GM03348 (cell line): ENCODE results near the gene TERB2.
"Not testable (repeated sequence)": the region's sequence is repeated elsewhere in the genome, so short reads cannot be mapped to it uniquely, and the experiment has no call there.

Source experiments
- DNase-seq: peaks from one replicate; pipeline ENCODE4 v3.0.0; 2012; ENCODE audit warnings: low spot score

The TERB2 gene

GRCh38 chr15:45003731-45004410 is 47.4 kb downstream of the TERB2 start:
- not testable (repeated sequence) for DNase-seq

GRCh38 chr15:45004590-45005175 is 48.2 kb downstream of the TERB2 start:
- DNase-seq, result not testable (repeated sequence)

- DNase-seq, result no peak
Measured at GRCh38 chr15:45009046-45009445, 52.6 kb downstream of the TERB2 start.

GRCh38 chr15:45015114-45015513 is 58.6 kb downstream of the TERB2 start:
- not testable (repeated sequence) for DNase-seq

GRCh38 chr15:45020222-45020900 is 63.9 kb downstream of the TERB2 start:
- DNase-seq, result not testable (repeated sequence)

- DNase-seq, result not testable (repeated sequence)
Measured at GRCh38 chr15:45020901-45021259, 64.4 kb downstream of the TERB2 start.

GRCh38 chr15:45021348-45021747 is 64.9 kb downstream of the TERB2 start:
- no peak for DNase-seq

- DNase-seq, result peak; percentile 99
Measured at GRCh38 chr15:45022871-45023658, 66.6 kb downstream of the TERB2 start, which contains the start of gene SORD. SORD (plus strand) TSS chr15:45023195; CDS start chr15:45023284, 89 bp downstream.

GRCh38 chr15:45023659-45024225 is 67.3 kb downstream of the TERB2 start:
- peak; percentile 16 for DNase-seq

GRCh38 chr15:45024649-45025048 is 68.2 kb downstream of the TERB2 start:
- not testable (repeated sequence) for DNase-seq

GRCh38 chr15:45025627-45026026 is 69.1 kb downstream of the TERB2 start:
- not testable (repeated sequence) for DNase-seq

GRCh38 chr15:45026651-45027190 is 70.2 kb downstream of the TERB2 start:
- no peak for DNase-seq

- DNase-seq, result no peak
Measured at GRCh38 chr15:45027220-45027619, 70.7 kb downstream of the TERB2 start.
